Measurements from ENCODE around the gene TAF11L14.

DNA sequence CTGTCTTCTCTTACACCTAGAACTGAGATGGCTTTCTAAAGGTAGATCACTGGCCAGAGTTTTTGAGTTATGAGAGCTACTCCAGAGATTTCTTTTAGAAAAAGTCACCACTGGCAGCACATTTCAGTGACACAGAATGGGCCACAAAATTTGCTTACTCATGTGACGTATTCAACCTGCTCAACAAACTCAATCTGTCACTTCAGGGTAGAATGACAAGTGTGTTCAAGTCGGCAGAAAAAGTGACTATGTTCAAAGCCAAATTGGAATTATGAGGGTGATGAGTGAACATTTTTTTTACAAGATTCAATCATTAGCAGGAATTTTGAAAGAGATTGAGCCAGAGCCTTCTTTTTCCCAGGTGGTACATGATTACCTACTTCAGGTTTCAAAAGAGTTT is 46.5 kb downstream of the TAF11L14 start:
- TF ChIP-seq, protein P1, sequence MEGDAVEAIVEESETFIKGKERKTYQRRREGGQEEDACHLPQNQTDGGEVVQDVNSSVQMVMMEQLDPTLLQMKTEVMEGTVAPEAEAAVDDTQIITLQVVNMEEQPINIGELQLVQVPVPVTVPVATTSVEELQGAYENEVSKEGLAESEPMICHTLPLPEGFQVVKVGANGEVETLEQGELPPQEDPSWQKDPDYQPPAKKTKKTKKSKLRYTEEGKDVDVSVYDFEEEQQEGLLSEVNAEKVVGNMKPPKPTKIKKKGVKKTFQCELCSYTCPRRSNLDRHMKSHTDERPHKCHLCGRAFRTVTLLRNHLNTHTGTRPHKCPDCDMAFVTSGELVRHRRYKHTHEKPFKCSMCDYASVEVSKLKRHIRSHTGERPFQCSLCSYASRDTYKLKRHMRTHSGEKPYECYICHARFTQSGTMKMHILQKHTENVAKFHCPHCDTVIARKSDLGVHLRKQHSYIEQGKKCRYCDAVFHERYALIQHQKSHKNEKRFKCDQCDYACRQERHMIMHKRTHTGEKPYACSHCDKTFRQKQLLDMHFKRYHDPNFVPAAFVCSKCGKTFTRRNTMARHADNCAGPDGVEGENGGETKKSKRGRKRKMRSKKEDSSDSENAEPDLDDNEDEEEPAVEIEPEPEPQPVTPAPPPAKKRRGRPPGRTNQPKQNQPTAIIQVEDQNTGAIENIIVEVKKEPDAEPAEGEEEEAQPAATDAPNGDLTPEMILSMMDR (IDR thresholded peaks at IDR 0.05 in 8 of 11, conservative IDR thresholded peaks at IDR 0.05 in 3 of 11): no peak
- TF ChIP-seq POLR2A (IDR thresholded peaks at IDR 0.05): no peak

Measured in spleen (tissue), 7 donors.